ENCODE results near the gene PHF13. TPM values are rescaled to one million over a fixed set of nuclear protein-coding genes. Genes with fewer than 3 reads are reported as not detected.
A peak's percentile ranks its signal among the peaks of the same experiment; 100 is the strongest.

The PHF13 gene
- total and polyA plus RNA-seq, 9 of the 15 experiments (the other 6 are each of a cell fraction or from before 2014, with no cell fraction given) = 1.8 to 36.1 (median 11.7) TPM

- Histone ChIP-seq H3K27ac (ENCODE audit: extremely low read depth, low read depth, low read length) (no peak overlapping the region), H3K4me1 (replicated peaks in 1 of 2; ENCODE audit: control insufficient read depth in 2 of 2, insufficient read depth in 2 of 2, low read length in 2 of 2) (peaks cover 23 to 51% of the 10 kb centered on the region in 2 experiments), H3K9me1 (ENCODE audit: control insufficient read depth, insufficient read depth, low read length) (peaks cover 23% of the 10 kb centered on the region), H2AFZ (ENCODE audit: low read depth, low read length) (no peak overlapping the region), H3K9me3 (replicated peaks; ENCODE audit: control insufficient read depth, insufficient read depth, low read depth, low read length) (no peaks in the 10 kb centered on the region), H3K79me2 (ENCODE audit: control insufficient read depth, insufficient read depth, low read length) (peaks cover 73% of the 10 kb centered on the region), H3K4me2 (ENCODE audit: insufficient read depth, low read length) (no peak overlapping the region), H3K4me3 (no peak overlapping the region), H3K9ac (ENCODE audit: insufficient read depth in 1 of 2, low read depth in 2 of 2, low read length in 2 of 2) (peak overlapping the region in 1 of 2 experiments; percentile 60; a peak in 2 of 4 replicates), H3K27me3 (ENCODE audit: control insufficient read depth in 2 of 2, insufficient read depth in 2 of 2, low read length in 2 of 2) (no peaks in the 10 kb centered on the region), H3K36me3 (ENCODE audit: control insufficient read depth, insufficient read depth, low read length) (peaks cover 85% of the 10 kb centered on the region), H4K20me1 (replicated peaks; ENCODE audit: control insufficient read depth, insufficient read depth, low read length) (peaks cover 63% of the 10 kb centered on the region)
- in situ Hi-C loops (cut with MboI) (no loop called here), intact Hi-C loops (cut with micrococcal nuclease) (no loop called here)
- BruUV-seq (replicated peaks) = no TSS peak
- ATAC-seq (no peak), FAIRE-seq (no peak), DNase-seq (ENCODE audit: extremely low read depth in 1 of 4, low spot score in 3 of 4) (no peak)
- POLR2A ChIA-PET = interaction anchor here (0.6 to 10.7 kb wide), 8 partner anchors 12 to 90 kb away, joined by 3 to 221 read pairs (median 3); partner anchors contain the start of gene ZBTB48
- CTCF ChIA-PET (ENCODE audit: low intra/inter-chr PET ratio) = no interaction called here
- WGBS (ENCODE audit: insufficient coverage, low coverage, missing lambda C conversion rate) = 88% methylated on average over 15 of the region's 15 CpGs
- no peak for TF ChIP-seq ZNF77 (CRISPR knock-in tag; IDR thresholded peaks at IDR 0.05)
- peak; percentile 39; the same call in 1 of the 2 replicates for TF ChIP-seq RBFOX2 (IDR thresholded peaks at IDR 0.05; ENCODE audit: low read depth, low read length)
- no peak for TF ChIP-seq TCF3 (CRISPR knock-in tag; IDR thresholded peaks at IDR 0.05)
- TF ChIP-seq ZNF76 (CRISPR knock-in tag; IDR thresholded peaks at IDR 0.05; ENCODE audit: borderline replicate concordance) = no peak
- TF ChIP-seq HDAC8 (tag; IDR thresholded peaks at IDR 0.05) = no peak
- TF ChIP-seq POLR2G (IDR thresholded peaks at IDR 0.05; ENCODE audit: low read depth, low read length) = 0 out of 2 replicates have a peak, but pooled peaks have one; percentile 12
- no peak for TF ChIP-seq NR2C2 (CRISPR knock-in tag; IDR thresholded peaks at IDR 0.05)
- no peak for TF ChIP-seq NR2C2 (tag; IDR thresholded peaks at IDR 0.05)
- TF ChIP-seq STAT5A (IDR thresholded peaks at IDR 0.05; ENCODE audit: borderline replicate concordance, low read length) = no peak
Observed at GRCh38 chr1:6596886-6597776, 16.4 kb upstream of the PHF13 start.

Measured in K562 (cell line).